Germinal center (tissue), 1 donor: ENCODE data around the gene CHST11.
A peak's percentile ranks its signal among the peaks of the same experiment; 100 is the strongest.
"Not testable (repeated sequence)": the region's sequence is repeated elsewhere in the genome, so short reads cannot be mapped to it uniquely, and the experiment has no call there.

ENCODE experiments used
- DNase-seq: peaks from one replicate; pipeline ENCODE4 v3.0.0; 2012; ENCODE audit warnings: mixed read lengths, low spot score

CHST11 gene

DNA sequence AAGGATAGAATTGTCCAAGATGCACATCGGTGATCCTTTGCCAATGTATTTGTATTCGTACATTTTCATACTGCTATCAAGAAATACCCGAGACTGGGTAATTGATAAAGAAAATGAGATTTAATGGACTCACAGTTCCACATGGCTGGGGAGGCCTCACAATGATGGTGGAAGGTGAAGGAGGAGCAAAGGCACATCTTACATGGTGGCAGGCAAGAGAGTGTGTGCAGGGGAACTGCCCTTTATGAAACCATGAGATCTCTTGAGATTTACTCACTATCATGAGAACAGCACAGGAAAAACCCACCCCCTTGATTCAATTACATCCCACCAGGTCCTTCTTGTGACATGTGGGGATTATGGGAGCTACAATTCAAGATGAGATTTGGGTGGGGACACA is 107.9 kb downstream of the CHST11 start:
- not testable (repeated sequence) for DNase-seq

DNA sequence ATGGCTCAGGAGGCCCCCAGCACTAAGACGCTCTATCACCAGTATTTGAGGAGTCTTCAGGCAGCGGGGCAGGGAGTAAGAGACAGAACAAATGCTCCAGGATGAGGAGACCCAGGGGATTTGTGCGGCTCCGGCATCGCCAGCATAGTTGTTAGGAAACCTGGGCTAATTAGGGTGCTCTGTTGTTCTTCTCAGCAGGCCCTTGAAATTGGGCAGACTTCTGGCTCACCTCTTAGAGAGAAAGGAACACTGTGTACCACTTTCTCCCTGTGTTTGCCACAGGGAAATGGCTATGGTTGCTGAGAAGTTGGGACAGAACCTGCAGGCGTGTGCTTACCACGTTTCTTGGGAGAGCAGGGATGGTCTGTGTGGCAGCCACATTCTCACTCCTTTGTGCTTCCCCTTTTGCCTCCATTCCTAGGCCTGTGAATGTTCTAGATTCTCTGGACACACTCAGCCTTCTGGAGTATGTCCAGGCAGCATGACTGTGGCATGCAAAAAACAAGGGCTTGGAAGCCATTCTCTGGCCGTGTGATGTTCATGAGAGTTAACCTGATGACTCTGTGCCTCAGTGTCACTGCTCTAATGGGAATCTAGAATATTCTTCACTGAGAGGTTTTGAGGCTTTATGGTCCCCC is 109.0 kb downstream of the CHST11 start:
- no peak for DNase-seq

DNA sequence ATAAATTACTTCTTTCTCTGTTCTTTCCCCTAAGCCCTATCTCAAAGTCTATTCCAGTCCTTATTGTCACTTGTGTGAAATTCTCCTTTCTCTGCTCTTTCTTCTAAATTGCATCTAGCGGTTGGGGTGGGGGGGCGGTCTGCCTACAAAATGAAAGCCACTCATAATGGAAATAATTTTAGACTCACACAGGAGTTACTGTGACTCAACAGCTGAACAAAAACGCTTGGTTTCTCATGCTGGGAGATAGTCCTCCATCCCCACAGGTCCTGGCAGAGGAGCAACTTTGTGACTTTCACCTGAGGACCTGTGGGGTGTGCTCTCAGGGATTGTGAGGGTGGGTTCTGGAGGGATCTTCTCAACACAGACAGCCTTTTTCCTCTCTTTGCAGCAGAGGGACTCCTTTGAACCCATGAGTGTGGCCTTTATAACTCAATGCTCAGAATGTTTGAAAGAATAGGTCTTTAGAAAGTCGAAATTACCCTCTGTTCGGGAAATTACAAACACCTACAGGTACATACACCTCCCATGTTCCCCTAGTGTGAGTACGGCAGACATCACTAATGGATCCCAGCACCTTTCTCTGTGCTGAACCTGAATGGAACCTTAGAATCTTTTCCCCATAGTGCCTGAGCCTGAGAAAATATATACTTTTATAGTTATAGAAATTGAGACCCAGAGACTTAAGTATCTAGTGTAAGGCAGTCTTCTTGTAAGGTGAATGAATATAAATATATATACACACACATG is 109.7 kb downstream of the CHST11 start:
- DNase-seq, result no peak

DNA sequence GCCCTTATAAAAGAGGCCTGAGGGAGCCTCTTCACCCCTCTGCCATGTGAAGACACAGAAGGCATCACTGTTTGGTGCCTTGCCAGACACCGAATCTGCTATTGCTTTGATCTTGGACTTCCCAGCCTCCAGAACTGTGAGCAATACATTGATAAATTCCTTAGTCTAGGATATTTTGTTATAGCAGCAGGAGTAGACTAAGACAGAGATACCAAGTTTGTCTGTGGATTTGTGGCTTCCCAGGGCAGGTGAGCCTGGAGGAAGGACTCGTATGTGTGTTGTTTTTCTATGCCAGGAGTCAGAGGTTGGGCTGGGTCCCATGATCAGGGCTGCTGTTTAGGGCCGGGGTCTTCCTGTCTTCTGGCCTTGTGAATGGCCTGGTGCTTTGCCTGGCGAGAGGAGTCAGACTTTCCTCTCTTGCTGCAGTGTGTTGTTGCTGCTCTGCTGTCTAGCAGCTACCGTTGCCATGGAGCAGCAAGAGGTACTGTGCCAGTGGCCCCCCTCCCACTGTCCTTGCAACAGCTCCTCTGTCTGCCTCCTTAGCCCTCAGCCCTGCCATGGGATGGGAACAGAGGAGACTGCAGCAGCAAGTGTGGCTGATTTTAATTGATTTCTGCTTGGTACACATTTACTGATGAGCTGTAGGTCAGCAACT is 111.2 kb downstream of the CHST11 start:
- no peak for DNase-seq

DNA sequence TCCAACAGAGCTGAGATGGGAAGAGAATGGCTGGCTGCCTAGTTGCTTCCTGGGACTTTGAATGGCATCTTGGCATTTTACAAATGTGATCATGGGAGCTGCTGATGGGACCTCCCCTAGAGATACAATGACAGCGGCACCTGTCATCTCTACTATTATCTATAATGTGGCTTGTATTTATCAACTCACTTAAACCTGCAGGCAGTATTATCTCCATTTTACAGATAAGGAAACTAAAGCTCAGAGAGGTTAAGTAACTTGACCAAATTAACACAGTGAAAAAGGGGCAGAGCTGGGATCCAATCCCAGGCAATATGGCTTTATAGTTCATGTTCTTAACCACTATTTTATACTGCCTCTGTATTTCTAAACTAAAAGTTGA is 111.7 kb downstream of the CHST11 start:
- no peak for DNase-seq

DNA sequence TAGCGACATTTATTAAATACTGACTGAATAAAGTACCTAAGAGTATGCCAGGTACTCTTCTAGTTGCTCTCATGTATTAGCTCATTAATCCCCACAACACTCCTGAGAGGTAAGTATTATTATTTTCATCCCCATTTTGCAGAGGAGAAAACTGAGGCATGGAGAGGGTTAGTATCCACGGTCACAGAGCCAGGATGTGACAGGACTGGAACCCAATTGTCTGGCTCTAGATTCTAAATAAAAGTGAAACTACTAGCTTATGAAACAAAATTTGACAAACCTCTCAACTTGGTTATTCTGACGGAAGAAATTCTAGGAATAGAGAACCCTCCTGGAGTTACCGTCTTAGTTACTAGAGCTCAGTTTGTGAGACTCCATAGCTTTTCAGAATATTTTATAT is 112.2 kb downstream of the CHST11 start:
- no peak for DNase-seq

DNA sequence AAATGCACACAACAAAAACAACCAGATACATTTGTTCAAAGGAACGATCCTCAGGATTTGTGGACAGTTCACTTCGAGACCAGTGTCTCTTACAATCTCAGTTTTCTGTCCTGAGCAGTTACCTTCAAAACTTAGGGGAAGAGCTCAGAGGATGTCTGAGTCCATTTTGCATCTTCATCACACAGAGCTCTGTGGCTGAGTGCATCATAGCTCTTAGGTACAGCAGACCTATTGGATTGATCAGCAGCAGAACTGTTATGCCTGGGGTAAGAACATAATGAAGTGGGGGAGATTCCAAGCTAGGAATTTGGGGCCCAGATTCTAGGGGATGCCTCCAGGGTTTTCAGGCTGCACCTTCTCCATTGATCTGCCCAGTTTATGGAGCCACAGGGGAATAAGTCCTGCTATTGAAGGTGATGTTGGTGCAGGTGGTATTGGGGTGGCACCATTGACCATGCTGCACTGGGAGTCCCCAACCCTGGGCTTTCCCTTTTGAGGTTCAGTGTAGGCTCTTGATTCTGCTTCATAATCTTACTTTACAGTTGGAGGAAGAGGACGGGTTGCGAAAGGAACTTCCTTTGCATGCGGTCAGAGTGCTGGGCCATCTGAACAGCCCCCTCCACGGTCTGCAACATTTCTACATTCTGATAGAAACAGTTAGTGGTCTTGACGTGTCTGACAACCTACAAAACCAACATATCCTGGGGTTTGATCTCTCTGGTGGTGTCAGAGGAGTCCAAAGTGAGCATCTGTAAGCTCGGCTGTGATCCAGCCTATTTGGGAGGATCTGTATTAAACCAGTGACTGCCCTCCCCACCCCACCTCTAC is 112.8 kb downstream of the CHST11 start:
- peak; percentile 54 for DNase-seq

DNA sequence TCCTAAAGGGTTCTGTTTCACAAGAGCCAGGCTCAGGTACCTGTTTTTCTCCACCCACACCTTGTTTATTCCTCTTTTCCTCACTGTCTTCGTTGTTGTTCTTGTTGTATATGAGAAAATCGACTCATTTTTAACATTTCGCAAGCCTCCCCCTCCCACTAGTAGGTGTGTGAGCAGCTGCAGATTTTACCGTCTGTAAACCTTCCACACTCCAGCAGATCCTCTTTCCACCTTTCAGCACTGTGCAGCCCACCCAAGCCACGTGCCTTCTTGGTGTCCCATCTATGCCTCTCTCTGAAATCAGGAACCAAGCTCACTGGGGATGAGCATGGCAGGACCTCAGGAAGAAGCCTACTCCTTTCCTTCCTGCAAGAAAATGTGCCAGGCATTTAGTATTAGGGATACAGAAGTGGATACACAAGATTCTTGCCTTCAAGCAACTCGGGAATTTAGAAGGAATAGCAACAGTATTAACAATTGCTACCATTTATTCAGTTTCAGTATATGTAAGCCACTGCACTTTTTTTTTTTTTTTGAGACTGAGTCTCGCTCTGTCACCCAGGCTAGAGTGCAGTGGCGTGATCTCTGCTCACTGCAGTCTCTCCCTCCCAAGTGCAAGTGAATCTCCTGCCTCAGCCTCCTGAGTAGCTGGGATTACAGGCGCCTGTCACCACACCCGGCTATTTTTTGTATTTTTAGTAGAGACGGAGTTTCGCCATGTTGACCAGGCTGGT is 113.6 kb downstream of the CHST11 start:
- peak; percentile 27 for DNase-seq

DNA sequence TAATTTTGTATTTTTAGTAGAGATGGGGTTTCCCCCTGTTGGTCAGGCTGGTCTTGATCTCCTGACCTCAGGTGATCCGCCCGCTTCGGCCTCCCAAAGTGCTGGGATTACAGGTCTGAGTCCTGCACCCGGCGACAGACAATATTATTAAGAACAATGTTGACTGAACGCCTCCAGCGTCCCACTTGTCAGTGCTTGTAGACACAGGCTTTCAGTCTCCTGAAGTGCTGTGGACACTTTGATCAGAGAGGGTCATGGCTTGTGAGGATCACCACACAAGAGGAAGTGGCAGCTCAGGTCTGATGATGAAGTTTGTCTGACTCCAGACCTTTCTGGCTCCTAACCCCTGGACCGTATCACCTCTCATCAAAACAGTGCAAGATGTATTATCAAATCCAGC is 114.6 kb downstream of the CHST11 start:
- DNase-seq, result peak; percentile 51

DNA sequence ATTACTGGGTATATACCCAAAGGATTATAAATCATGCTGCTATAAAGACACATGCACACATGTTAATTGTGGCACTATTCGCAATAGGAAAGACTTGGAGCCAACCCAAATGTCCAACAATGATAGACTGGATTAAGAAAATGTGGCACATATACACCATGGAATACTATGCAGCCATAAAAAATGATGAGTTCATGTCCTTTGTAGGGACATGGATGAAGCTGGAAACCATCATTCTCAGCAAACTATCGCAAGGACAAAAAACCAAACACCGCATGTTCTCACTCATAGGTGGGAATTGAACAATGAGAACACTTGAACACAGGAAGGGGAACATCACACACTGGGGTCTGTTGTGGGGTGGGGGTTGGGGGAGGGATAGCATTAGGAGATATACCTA is 117.6 kb downstream of the CHST11 start:
- not testable (repeated sequence) for DNase-seq

DNA sequence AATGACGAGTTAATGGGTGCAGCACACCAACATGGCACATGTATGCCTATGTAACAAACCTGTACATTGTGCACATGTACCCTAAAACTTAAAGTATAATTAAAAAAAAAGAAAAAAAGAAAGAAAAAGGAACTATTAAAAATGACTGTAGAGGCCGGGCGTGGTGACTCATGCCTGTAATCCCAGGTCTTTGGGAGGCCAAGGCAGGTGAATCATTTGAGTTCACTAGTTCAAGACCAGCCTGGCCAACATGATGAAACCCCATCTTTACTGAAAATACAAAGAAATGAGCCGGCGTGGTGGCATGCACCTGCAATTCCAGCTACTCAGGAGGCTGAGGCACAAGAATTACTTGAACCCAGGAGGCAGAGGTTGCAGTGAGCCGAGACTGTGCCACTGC is 118.0 kb downstream of the CHST11 start:
- not testable (repeated sequence) for DNase-seq

DNA sequence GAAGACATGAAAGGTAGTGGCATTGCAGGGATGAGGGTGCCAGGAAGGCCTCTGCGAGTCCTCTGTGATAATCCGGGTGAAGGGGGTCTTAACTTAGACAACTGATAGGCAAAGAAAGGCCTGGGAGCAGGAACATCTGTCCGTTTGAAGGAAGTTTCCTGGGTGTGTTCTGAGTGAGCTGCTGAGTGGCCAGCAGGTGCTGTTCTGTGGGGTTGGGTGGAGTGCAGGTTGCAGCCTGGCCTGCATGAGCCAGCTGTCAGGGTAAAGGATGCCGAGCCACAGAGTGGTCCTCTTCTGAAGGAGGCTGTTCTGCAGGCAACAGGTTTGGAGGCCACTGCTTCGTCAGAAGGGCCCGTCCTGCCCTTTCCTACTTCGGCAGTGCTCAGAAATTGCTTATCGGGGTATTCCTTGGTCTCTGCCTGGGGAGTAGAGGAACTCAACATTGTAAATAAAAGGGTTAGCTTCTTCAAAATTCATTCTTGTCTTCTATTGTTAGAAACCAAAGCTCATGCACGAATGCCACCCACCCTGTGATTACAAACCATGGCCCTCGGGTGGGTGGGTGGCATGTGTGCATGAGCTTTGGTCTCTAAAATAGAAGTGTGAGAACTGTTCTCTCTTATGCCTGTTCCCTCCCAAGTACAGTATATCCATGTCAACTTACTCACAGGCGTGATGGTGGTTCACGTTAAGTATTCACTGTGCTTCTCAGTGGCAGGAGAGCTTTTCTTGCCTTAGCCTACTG is 118.9 kb downstream of the CHST11 start:
- no peak for DNase-seq

DNA sequence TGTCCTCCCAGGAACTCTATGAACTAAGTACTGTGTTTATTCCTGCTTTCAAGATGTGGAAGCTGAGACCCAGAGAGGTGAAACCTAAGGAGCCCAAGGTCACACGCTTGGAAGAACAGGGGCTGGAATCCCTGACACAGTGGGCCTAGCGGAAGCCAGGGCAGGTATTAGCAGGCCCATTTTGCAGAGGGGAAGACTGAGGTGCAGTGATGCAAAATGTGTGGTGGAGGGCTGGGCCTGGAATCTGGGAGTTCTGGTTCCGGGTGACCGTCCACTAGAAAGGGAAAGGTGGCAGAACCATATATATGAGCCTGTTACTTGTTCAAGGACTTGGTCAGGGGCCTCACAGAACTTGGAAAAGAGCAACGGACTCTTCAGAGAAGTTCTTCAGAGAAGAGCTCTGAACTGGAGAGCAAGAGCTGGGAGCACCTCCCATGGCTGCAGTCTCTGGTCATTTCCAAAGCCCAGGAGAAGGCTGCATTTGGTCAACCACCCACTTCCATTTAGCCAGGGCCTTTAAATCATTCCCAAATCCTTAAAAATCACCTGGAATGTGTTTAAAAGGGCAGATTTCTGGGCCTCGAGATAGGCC is 119.5 kb downstream of the CHST11 start:
- no peak for DNase-seq

DNA sequence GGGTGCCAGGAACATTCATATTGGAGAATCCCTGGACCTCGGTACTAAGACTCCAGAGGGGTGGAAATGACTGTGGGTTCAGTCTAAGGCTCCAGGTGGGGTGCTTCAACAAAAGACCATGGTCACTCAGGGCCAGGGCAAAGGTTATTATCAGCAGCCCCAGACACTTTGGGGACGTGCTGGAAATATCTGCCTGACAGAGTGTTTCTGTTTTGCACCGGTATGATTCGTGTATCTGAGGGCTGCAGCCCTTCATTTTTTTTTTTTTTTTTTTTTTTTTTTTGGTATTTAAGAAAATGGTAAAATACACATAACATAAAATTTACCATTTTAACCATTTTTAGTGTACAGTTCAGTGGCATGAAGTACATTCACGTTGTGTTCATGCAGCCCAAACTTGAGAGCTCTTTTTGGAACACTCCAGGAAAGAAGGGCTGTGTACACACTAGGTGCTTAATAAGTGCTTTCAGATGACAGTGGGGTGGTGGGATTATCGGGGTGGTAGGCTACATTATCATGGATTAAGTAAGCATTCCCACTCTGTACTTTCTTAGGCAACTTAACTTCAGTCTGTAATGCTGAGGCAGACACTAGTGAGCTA is 120.3 kb downstream of the CHST11 start:
- no peak for DNase-seq

DNA sequence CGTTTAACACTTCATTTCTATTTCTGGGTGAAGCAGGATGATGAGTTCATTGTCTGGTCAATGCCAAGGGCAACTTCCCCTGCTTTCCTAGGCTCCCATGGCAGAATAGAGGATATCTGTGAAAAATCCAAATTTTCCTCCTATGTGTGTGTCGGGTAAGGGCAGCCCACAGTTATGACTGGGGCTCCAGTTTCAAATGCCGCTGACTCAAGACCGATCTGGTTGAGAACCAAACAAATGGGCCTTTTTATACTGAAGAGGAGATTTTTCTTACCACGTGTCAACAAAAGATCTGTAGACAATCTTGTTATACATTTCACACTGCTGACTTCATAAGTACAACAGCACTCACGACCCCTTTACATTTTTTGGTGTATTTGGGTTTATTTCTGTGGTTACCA is 120.8 kb downstream of the CHST11 start:
- DNase-seq, result no peak

DNA sequence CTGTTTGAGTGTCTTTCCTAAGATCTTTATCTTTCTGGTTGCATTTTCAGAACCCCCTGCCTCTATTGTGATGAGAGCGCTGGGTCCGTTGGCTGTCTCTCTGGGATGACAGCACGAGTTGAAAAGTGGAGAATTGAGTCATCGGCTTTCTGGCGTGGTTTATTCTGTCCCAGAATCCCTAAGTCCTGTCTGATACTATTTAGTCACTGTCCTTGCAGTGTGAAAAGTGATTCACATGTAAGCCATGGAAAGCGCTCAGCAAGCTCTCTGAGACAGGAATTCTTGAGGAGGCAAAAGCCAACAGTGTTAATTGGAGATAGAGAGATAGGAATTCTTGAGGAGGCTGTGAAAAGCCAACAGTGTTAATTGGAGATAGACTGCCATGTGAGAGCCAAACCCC is 121.7 kb downstream of the CHST11 start:
- no peak for DNase-seq

DNA sequence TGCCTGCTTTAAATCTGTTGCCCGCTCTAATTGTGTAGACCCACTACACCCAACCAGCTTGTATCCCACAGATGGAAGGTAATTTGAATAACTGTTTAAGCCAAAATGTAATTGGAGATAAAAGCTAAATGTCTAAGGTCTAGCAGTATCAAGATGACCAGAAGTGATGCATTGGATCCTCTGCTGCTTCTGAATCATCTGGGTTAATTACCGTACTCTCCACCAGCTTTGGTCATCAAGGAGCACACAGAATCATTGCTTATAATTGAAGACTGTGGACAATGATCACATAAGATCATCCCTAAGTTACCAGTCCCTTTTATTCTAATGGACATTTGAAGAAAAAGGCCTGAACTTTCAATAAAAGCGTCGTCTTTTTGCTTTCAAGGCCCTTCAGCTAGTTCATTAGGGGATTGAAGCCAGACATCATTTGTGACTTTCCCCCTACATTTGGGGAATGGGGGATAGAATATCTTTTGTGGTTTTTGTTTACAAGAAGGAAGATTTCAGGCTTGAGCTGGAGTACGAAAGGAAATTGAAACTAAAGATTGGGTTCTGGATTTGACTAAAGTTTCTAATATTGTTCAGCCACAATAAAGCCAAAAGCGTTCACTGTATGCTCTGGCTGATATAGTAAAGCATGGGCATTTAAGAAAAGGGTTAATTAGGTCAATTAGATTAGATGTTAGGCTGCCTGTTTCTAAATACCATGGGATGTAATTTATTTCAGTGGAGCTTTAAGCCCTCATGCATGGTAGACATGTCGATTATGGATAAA is 123.2 kb downstream of the CHST11 start:
- DNase-seq, result no peak

DNA sequence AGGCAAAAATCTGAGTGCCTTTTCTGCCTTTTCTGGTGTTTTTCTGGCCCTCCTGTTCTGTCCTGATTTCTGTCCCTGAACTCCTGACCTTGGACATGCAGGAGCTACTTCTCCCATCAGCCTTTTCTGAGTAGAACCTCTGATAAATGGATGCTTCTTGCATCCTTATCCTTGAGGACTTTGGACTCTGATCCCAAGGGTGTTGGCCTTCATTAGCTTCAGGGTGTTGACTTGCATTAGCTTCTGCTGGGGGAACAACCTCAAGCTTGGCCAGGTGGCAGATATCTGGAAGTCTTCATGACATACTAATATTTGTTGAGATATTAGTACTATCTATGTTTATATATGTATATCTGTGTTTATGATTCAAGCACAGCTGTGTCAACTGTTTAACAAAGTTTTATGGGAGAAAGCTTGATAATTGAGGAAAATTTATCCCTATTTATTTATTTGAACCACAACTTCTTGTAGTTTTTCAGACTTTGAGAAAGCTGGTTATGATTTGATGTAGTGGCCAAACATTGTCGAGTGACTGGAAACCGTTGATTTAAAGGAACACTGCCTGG is 124.3 kb downstream of the CHST11 start:
- DNase-seq, result no peak

DNA sequence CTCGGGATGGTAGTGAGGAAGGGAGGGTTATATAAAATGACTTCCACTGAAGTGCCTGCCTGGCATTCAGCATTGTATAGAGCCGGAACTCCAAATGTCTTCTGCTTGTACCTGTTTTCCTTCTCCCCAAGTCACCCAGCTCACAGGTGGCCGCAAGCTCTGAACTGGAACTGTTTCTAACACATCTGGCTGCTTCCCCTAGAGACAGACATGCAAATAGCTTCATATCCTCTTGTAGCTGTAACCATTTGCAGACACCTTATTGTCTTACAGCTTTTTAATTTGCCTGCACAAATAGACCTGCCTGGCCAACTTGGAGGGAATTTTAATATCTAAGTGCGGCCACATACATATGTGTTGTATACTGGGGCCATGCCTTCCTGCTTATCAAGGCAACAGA is 126.0 kb downstream of the CHST11 start:
- peak; percentile 90 for DNase-seq
